A549 treated with Hydrocortisone at 1 μM for 4 hours (cell line): Measurements from ENCODE around the gene CAMTA2. TPM values are rescaled to one million over a fixed set of nuclear protein-coding genes. Genes with fewer than 3 reads are reported as not detected.

Experiments
- total RNA-seq: library from RNA; stranded (reverse); fragments of 200-300 nt; extraction: Qiagen RNA extraction; gene quantifications from 5 replicates; pipeline ENCODE4 v1.2.3, GENCODE V29; 2022

The CAMTA2 gene
- total RNA-seq, result 25.5 to 36.5 TPM (median 31.3 TPM) in 5 replicates

GRCh38 chr17:4986951-4987766 lies at the start of gene CAMTA2:
Gene CAMTA2, minus strand, starts transcription at chr17:4987675. Its CDS starts 1,453 bp downstream, at chr17:4986222.

GRCh38 chr17:5035315-5035714 lies 47.8 kb upstream of the CAMTA2 start, which contains the start of gene SLC52A1:
Gene SLC52A1, minus strand, starts transcription at chr17:5035426. Its CDS starts 820 bp downstream, at chr17:5034606.

DNA sequence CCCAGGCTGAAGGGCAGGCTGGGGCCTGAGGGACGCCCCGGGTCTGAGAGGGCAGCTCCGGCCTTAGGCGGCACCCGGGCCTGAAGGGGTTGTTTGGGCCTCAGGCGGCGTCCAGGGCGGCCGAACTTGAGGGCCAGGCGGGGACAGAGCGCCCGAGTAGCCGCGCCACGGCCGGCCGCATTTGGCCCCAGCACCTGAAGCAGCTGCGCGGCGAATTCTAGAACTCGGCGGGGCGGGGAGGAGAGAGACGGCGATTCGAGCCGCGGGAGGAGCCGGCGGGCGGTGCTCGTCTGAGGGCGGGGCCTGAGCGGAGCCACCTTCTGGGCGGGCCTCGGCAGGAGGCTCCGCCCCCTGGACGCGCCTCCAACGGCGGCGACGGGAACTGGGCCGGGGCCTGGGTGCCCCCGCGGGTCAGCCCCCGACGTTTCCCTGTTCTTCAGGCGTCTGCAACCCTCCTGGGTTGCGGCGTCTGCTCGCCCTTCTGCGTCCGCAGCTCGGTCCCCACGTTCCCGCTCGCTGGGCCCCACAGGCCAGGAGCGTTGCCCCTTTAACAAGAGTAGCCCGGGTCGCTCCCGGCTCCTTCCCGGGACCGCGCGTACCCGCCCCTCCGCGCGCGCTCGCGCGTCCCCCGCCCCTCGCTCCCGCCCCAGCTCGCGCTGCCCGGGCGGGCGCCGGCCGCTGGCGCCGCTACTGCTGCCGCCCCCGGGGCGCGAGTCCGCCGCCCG lies 10.0 kb upstream of the CAMTA2 start, which contains the start of the genes INCA1 and KIF1C:
INCA1 (minus strand) TSS at position 221 of the 725 bp plus-strand sequence. CDS start 3,085 bp downstream, outside the sequence.
KIF1C (plus strand) TSS at position 649 of the 725 bp plus-strand sequence. CDS start 2,297 bp downstream, outside the sequence.

GRCh38 chr17:4967539-4968485 lies 19.7 kb downstream of the CAMTA2 start, which contains the start of gene SPAG7:
Gene SPAG7, minus strand, starts transcription at chr17:4967817. Its CDS starts 13 bp downstream, at chr17:4967804.

GRCh38 chr17:4950746-4951204 lies 36.7 kb downstream of the CAMTA2 start, which contains the start of gene ENO3:
Gene ENO3, plus strand, starts transcription at chr17:4951119. Its CDS starts 711 bp downstream, at chr17:4951830.

DNA sequence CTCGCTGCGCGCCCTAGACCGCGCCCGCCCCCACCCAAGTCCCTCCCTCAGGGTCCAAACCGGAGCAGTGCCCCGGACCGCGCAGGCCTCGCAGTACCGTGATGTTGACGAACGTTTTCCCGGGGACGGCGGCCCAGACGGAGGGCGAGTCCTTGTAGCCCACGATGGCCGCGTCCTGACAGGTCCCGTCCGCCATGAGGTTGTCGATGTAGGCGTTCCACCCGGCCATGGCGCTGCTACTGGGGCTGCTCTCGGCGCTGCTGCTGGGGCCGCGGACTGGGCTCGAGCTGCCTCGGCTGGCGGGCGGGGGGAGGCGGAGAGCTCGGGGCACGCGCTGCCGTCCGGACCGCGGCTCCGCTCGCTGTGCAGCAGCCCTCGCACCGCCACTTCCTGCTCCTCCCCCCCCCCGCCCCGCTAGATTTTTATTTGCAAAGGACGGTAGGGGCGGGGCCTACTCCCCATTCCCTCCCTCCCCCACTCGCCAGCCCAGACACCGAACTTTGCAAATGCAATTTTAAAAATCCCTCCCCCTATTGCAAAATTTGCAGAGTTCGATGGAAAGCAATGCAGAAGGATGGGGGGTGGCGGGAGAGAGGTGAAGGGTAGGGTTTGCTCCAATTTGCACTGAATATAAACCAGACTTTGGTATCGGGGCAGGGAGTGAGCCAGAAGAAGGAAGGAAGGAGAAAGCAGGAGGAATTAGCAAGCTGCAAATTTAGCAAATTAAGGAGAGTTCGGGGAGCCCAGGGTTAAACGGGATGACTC lies 39.1 kb downstream of the CAMTA2 start, which contains the start of gene PFN1:
PFN1 (minus strand) TSS at position 365 of the 765 bp plus-strand sequence; CDS start at position 229, 136 bp downstream.

DNA sequence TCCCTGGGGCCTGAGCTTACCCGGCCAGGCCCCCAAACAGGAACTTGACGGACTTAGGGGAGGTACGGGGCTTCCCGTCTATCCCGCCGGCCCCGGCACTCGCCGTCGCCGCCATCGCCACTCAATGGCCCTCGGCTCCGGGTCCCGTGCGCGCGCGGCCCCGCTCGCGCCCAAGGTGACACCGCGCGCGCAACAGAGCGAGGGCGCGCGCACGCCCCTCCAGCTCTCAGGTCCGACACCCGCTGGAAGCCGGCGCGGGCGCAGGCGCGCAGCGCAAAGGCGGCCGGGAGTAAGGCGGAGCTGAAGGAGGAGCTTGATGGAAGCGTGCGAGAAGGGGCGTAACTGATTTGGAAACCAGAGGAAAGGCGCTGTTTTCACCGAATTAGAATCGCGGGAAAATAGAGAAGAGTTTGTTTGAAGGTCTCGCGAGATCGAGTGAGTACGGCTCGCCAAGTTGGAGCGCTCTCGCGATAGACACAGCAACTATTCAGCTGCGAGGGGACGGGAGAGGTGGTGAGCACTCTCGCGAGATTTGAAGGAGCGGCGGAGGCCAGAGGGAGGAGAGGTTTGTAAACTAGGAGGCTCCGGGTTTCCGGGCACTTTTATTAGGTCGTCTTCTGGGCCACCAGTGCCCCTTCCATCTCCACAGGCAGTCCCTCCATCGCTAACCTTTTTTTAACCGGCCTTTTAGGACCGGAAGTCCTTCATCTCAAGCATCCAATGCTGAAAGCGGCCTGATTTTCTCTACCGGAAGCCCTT lies 47.5 kb downstream of the CAMTA2 start, which contains the start of the genes RNF167 and SLC25A11:
RNF167 (plus strand) TSS at position 473 of the 759 bp plus-strand sequence. CDS start 642 bp downstream, outside the sequence.
SLC25A11 (minus strand) TSS at position 251 of the 759 bp plus-strand sequence; CDS start at position 115, 136 bp downstream.

DNA sequence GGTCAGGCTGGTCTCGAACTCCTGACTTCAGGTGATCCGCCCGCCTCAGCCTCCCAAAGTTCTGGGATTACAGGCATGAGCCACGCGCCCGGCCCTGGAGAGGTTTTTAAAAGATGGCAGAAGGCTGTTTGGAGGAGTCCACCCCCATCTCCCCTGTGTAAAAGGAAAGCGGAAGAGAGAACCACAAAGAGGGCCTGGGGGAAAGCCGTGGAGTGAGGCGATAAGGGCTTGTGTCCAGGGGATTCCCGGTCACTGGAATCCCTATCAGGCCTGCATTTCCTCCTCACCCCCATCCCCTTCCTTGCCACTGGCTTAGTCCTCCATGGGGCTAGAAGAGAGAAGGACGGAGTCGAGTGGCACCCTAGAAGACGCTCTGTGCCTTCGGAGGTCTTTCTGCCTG lies 55.5 kb downstream of the CAMTA2 start, which contains the start of gene GP1BA:
GP1BA (plus strand) TSS at position 315 of the 400 bp plus-strand sequence. CDS start 328 bp downstream, outside the sequence.

Other genes starting within 250 kb of the CAMTA2 start
- 0.31 to 0.51 TPM (median 0.41 TPM) in 5 replicates for gene ZMYND15, start 247.8 kb downstream of the CAMTA2 start, total RNA-seq
- 13.6 to 19.1 TPM (median 15.5 TPM) in 5 replicates for gene CXCL16, start 247.7 kb downstream of the CAMTA2 start, total RNA-seq
- 0.21 to 1.0 TPM (median 0.47 TPM) in 5 replicates for gene TM4SF5, start 215.8 kb downstream of the CAMTA2 start, total RNA-seq
- gene VMO1, start 201.3 kb downstream of the CAMTA2 start, total RNA-seq, result 0.41 to 1.1 TPM (median 0.74 TPM) in 5 replicates
- gene GLTPD2, start 198.7 kb downstream of the CAMTA2 start, total RNA-seq, result 0.10 TPM in 1 of 5 replicates, not detected in the others
- gene PSMB6, start 191.5 kb downstream of the CAMTA2 start, total RNA-seq, result 442 to 505 TPM (median 483 TPM) in 5 replicates
- gene PLD2, start 180.5 kb downstream of the CAMTA2 start, total RNA-seq, result 18.9 to 25.3 TPM (median 23.9 TPM) in 5 replicates
- gene MINK1, start 154.3 kb downstream of the CAMTA2 start, total RNA-seq, result 47.9 to 64.6 TPM (median 57.9 TPM) in 5 replicates
- gene C17orf107, start 88.1 kb downstream of the CAMTA2 start, total RNA-seq, result 0.17 to 0.31 TPM (median 0.25 TPM) in 5 replicates
- gene CHRNE, start 84.6 kb downstream of the CAMTA2 start, total RNA-seq, result 0.05 to 0.12 TPM (median 0.07 TPM) in 4 of 5 replicates, not detected in the other
- gene GP1BA, start 55.4 kb downstream of the CAMTA2 start, total RNA-seq, result not detected in 5 replicates
- 59.5 to 69.3 TPM (median 66.9 TPM) in 5 replicates for gene SLC25A11, start 47.6 kb downstream of the CAMTA2 start, total RNA-seq
- gene RNF167, start 47.4 kb downstream of the CAMTA2 start, total RNA-seq, result 86.0 to 136 TPM (median 116 TPM) in 5 replicates
- 2,071 to 2,769 TPM (median 2,761 TPM) in 5 replicates for gene PFN1, start 39.1 kb downstream of the CAMTA2 start, total RNA-seq
- gene ENO3, start 36.6 kb downstream of the CAMTA2 start, total RNA-seq, result 43.2 to 51.8 TPM (median 45.9 TPM) in 5 replicates
- 66.5 to 79.2 TPM (median 70.5 TPM) in 5 replicates for gene SPAG7, start 19.9 kb downstream of the CAMTA2 start, total RNA-seq
- gene INCA1, start 9.8 kb upstream of the CAMTA2 start, total RNA-seq, result 1.1 to 2.0 TPM (median 1.8 TPM) in 5 replicates
- 98.2 to 122 TPM (median 115 TPM) in 5 replicates for gene KIF1C, start 10.3 kb upstream of the CAMTA2 start, total RNA-seq
- gene SLC52A1, start 47.8 kb upstream of the CAMTA2 start, total RNA-seq, result 0.54 to 1.2 TPM (median 0.73 TPM) in 5 replicates
- gene ZFP3, start 90.8 kb upstream of the CAMTA2 start, total RNA-seq, result 0.94 to 1.3 TPM (median 1.1 TPM) in 5 replicates
- gene ZNF232, start 124.2 kb upstream of the CAMTA2 start, total RNA-seq, result 3.7 to 4.2 TPM (median 4.0 TPM) in 5 replicates
- 0.02 TPM in 5 replicates for gene USP6, start 128.4 kb upstream of the CAMTA2 start, total RNA-seq
- gene ZNF594, start 204.2 kb upstream of the CAMTA2 start, total RNA-seq, result 1.2 to 1.7 TPM (median 1.4 TPM) in 5 replicates
- gene SCIMP, start 247.2 kb upstream of the CAMTA2 start, total RNA-seq, result not detected in 5 replicates